GM21447 (cell line): ENCODE results near the gene GRIP1.

Experiments used
- ATAC-seq: cut with Tn5 transposase; IDR thresholded peaks from one replicate; pipeline ENCODE4 v1.9.1; 2021; ENCODE audit not compliant: unreplicated experiment

GRIP1 gene

GRCh38 chr12:66603981-66604479 is 74.8 kb downstream of the GRIP1 start:
- no peak for ATAC-seq

DNA sequence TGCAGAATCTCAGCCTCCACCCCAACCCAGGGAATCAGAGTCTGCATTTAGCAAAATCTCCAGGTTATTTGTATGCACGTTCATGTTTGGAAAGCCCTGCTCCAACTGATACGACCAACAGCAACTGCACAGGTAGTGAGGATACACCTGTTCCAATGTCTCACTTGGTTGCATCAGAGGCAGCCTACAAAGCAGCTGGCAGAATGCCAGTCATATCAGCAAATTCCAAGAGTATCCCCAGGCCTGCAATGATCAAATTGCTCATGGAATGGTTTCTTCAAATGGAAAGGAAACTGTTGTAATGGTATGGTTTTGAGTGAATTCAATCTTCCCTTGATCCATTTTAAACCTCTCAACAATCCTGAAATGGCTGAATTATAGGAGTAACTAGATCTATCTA is 75.4 kb downstream of the GRIP1 start:
- no peak for ATAC-seq

- ATAC-seq: no peak
Measured at GRCh38 chr12:66602483-66603143, 76.3 kb downstream of the GRIP1 start.

DNA sequence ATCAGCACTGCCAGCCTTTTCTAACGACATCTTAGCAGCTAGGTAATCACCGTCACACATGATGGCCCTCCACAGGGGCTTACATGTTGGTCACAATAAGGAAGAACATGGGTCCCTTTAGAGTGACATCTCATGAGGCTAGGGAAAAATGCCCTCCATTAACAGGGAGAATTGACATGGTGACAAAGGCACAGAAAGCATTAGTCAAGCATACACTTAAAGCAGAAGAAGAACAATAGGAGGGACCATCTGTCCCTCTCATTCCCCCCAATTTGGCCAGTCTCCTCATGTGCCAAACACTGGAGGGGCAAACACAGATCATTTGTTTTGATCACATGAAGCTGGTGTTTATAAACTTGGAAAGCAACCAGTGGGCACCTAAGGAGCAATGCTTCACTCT is 78.0 kb downstream of the GRIP1 start:
- ATAC-seq: no peak

- no peak for ATAC-seq
Measured at GRCh38 chr12:66599816-66600215, 79.1 kb downstream of the GRIP1 start.

GRCh38 chr12:66598608-66599007 is 80.3 kb downstream of the GRIP1 start:
- no peak for ATAC-seq

GRCh38 chr12:66598079-66598478 is 80.8 kb downstream of the GRIP1 start:
- ATAC-seq: no peak

DNA sequence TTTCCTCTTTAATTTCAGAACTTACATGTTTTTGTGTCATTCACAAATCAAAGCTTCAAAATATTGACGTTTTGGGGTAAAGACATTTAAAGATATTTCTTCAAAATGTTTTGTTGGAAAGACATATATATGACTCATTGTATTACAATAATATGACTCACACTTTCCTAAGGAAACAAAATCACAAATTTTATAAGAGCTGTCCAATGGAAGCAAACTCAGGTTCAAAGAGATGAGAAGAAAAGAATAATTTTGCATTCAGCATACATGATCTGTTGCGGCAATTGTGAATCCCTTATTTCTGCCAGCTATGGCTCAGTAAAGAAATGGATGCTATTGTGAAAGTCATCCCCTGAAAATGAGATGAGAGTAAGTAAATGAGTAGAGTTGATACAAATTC is 82.7 kb downstream of the GRIP1 start:
- ATAC-seq: no peak

GRCh38 chr12:66594688-66595087 is 84.2 kb downstream of the GRIP1 start:
- ATAC-seq: no peak

GRCh38 chr12:66590275-66590985 is 88.4 kb downstream of the GRIP1 start:
- no peak for ATAC-seq

GRCh38 chr12:66589095-66589494 is 89.8 kb downstream of the GRIP1 start:
- no peak for ATAC-seq

DNA sequence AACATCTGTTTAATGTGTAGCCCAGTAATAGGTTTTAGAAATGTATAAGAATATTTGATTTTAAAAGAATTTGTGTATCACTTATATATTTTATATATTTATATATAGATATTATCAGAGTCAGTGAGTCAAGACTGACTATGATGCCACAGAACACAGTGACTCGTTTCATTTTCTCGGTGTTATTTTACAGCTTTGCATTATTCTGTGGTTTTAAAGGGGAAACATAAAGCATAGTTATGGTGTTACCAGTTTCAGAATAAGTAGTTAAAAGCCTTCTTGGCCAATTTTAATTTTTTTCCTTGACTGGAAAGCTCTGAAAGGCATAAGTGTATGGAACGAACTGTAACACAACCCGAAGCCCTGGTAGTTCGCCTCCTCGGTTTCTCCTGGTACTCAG is 91.0 kb downstream of the GRIP1 start:
- no peak for ATAC-seq

DNA sequence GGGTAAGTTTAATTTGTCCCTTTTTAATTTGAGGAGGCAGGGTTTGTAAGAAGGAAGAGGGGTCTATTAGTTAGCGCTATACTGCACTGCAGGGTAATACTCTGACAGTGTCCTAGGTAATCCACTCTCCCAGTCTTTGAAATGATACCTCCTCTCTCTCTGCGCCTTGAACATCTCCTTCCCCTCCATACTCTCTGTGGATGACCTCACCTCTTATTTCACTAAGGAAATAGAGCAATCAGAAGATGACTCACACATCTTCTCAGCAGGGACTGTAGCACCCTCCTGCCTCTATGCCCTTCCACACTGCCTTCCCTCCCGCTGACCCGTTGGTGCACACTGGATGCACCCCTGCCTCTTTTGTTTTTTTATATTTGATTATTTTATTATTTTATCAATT is 94.2 kb downstream of the GRIP1 start:
- ATAC-seq: no peak

- no peak for ATAC-seq
Measured at GRCh38 chr12:66573605-66574004, 105.3 kb downstream of the GRIP1 start.

DNA sequence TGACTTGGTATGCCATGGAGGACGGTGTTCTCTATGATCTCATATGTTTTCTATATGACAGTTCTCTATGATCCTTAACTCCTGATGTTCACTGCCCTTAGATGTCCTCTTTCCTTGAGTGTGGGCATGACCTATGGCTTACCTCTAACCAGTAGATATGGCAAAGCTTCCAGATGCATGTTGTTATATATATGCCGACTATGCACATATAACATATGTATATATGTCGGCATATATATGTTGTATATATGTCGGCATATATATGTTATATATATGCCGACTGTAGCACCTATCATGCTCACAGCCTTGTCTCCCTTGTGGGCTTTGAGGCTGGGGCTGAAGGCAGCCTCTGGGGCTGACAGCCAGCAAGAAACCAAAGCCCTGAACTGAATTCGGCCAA is 106.0 kb downstream of the GRIP1 start:
- ATAC-seq: no peak

DNA sequence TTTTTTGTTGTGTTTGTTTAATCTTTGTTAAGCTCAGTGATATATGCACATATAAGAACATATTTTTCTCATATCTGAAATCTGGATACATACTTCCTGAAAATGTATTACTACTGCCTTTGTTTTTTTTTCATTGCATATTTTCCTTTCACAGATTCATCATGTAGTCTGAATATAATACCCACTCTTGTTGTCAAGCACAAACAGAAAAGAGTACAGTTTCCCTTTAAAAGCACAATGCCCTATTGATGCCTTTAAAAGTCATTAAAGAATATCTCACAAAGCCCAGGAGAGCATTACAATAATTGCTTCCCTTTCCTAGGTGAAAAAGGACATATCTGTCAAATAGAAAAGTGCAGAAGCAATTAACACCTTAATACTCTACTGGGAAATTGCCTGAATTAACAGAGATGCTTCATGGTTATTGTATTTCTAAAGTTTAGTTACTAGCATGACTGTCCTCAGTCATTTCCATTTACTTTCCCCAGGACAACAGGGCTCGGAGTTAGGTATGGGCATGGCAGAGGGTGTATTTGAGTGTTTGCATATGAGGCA is 107.4 kb downstream of the GRIP1 start:
- ATAC-seq: no peak

DNA sequence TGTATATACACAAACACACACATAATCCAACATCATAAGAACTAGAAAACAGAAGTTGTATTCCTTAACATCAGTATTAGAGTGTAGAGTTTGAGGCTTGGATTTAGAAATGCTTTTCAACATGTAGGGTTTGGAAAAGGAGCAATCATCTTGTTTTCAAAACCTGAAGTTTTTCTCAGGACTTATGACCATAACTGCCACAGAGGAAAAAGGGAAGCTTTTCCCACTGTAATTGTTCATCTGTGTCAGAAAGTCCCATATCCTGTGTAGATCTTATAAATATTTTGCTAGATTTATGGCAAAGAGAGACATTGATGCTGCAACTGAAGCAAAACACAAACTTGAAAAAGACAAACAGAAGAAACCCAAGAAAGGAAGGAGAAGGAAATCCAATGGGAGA is 115.7 kb downstream of the GRIP1 start:
- ATAC-seq: no peak

- ATAC-seq: no peak
Measured at GRCh38 chr12:66555113-66555512, 123.8 kb downstream of the GRIP1 start.

DNA sequence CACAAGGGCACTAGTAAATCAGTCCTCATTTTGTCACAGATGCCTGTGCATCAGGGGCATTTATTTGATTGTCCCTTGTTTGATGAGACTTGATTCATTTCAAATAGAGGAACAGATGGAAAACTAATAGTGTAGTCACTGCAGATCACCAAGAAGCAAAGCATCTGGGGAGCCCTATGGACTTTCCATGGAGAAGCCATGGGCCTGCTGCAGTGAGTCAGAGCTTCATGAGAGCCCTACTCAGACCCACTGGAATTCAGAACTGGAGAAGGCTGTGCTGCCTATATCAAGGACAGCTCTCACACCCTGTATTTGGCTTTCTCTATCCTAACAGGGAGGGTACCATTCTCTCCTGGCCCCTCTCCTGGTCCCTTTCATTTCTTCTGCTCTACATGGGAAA is 126.2 kb downstream of the GRIP1 start:
- no peak for ATAC-seq

- ATAC-seq: no peak
Measured at GRCh38 chr12:66550626-66551025, 128.2 kb downstream of the GRIP1 start.

DNA sequence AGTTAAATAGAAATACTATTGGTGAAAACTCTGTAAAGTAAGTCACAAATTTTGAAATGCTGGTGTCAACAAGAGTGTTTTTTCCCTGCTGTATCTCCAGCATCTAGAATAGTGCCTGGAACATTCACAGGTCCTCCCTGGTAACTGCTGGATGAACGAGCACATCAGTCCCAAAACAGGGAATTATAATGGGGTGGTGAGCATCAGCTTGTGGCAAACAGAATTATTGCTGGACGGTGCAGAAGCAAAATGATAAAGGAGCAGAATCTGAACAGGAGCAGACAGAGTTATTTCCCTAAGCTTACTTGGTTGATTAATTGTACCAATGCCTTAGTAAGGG is 129.9 kb downstream of the GRIP1 start:
- ATAC-seq: no peak

DNA sequence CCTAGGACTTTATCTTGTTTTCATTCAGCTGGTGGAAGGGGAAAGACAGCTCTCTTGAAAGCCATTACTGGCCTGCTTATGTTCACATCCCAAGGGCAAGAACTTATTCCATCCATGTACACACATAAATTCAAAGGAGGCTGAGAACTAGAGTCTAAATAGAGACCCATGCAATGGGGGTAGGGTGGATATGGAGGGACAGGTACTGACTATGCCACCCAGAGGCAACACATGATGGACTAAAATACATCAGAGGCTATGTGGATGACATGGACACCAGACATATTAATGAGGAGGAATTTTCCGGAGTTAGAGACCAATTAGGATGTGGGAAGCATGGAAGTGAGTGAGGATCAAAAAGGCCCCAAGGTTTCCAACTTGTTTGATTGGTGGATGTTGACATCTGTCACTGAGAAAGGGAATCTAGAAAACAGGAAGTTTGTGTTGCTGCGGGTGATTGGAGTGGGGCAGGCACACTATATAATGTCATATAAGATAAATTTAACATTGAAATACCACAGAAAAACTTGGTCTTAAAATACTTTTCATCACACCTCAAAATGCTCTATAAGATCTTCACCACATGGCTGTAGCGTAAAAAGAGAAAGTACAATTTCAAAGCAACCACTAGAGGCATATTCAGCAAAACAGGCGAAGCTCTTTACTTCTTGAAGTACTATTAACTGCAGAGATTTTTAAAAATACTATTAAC is 130.4 kb downstream of the GRIP1 start:
- no peak for ATAC-seq
